ENCODE data around the gene ANO6.

Gene ANO6

DNA sequence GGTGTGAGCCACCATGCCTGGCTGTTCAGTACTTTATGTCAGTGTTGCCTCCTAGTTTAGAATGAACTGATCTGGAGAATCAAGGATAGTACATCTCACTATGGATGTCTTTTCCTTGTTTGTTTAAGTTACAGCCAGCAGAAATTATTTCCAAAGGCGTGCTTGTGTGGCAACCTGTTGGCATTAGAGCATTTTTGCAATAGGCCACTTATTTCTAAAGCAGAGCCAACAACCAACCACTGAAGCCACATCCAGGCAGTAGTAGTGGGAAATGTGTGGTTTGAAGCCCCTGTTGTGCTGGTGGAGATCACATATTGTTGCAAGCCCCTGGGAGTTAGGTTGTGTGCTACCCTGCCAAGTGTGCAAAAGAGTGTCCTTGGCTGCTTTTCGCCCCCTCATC is 3.7 kb downstream of the ANO6 start:
- H3K27ac ChIP-seq (ENCODE audit: low read length) = no peak overlapping the region
- H3K79me2 ChIP-seq (ENCODE audit: low read length) = peaks cover 84% of the 10 kb centered on the region
- TF ChIP-seq EZH2 (optimal IDR thresholded peaks at IDR 0.05; ENCODE audit: low read depth, low read length) (no peak), EZH2phosphoT487 (IDR thresholded peaks at IDR 0.05; ENCODE audit: low read length) (no peak)
- TF ChIP-seq, protein P1, sequence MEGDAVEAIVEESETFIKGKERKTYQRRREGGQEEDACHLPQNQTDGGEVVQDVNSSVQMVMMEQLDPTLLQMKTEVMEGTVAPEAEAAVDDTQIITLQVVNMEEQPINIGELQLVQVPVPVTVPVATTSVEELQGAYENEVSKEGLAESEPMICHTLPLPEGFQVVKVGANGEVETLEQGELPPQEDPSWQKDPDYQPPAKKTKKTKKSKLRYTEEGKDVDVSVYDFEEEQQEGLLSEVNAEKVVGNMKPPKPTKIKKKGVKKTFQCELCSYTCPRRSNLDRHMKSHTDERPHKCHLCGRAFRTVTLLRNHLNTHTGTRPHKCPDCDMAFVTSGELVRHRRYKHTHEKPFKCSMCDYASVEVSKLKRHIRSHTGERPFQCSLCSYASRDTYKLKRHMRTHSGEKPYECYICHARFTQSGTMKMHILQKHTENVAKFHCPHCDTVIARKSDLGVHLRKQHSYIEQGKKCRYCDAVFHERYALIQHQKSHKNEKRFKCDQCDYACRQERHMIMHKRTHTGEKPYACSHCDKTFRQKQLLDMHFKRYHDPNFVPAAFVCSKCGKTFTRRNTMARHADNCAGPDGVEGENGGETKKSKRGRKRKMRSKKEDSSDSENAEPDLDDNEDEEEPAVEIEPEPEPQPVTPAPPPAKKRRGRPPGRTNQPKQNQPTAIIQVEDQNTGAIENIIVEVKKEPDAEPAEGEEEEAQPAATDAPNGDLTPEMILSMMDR (IDR thresholded peaks at IDR 0.05; ENCODE audit: low read length) = no peak
- H3K4me1 ChIP-seq (ENCODE audit: low read length) = peaks cover 31% of the 10 kb centered on the region
- H3K27me3 ChIP-seq (replicated peaks; ENCODE audit: insufficient read depth, low read length) = no peaks in the 10 kb centered on the region
- no peak overlapping the region for H3K4me3 ChIP-seq (ENCODE audit: low read length)
- no peaks in the 10 kb centered on the region for H3K9me3 ChIP-seq (replicated peaks; ENCODE audit: insufficient read depth, low read length)
- no peak overlapping the region for H3K4me2 ChIP-seq (ENCODE audit: low read depth, low read length)
- H2AFZ ChIP-seq (ENCODE audit: low read length) = no peak overlapping the region
- H3K9ac ChIP-seq (ENCODE audit: low read length) = no peak overlapping the region
- no peak for DNase-seq
- H3K9me2 ChIP-seq (replicated peaks; ENCODE audit: insufficient read depth, low read length) = no peaks in the 10 kb centered on the region
- H4K20me1 ChIP-seq (ENCODE audit: insufficient read depth, low read length) = no peaks in the 10 kb centered on the region
- no peaks in the 10 kb centered on the region for H3K36me3 ChIP-seq (replicated peaks; ENCODE audit: insufficient read depth, low read length)
- H3F3A ChIP-seq (ENCODE audit: insufficient read depth, low read length) = peaks cover 45% of the 10 kb centered on the region

DNA sequence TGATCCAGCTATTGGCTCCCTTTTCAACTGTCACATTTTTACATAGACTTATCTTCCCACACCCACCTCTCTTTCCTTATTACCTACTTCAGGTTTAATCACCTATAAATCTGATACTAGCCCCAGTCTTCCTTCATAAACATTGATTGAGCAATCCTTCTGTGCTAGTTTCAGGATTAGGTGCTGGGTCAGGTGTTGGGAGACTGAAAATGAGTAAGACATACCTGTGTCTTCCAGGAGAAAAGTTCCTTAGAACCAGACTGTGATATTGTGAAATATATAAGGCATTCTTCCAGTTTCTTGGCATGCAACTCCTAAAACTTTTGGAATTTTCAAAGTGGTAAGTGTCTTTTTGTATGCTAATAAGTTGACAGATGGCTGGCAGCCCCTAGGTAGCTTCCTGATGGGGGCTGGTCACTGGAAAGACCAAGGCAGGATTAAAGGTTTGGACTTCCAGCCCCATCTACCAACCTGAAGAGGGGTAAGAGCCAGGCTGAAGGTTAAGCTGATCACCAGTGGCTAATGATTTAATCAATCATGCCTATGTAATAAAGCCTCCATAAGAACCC is 4.6 kb downstream of the ANO6 start:
- peaks cover 90% of the 10 kb centered on the region for H3K79me2 ChIP-seq (ENCODE audit: low read length)
- no peak overlapping the region for H3K9ac ChIP-seq (ENCODE audit: low read length)
- no peaks in the 10 kb centered on the region for H4K20me1 ChIP-seq (ENCODE audit: insufficient read depth, low read length)
- H2AFZ ChIP-seq (ENCODE audit: low read length) = no peak overlapping the region
- H3K4me1 ChIP-seq (ENCODE audit: low read length) = peaks cover 34% of the 10 kb centered on the region
- H3K9me3 ChIP-seq (replicated peaks; ENCODE audit: insufficient read depth, low read length) = no peaks in the 10 kb centered on the region
- DNase-seq = no peak
- H3K4me3 ChIP-seq (ENCODE audit: low read length) = no peak overlapping the region
- no peak overlapping the region for H3K27ac ChIP-seq (ENCODE audit: low read length)
- H3K36me3 ChIP-seq (replicated peaks; ENCODE audit: insufficient read depth, low read length) = no peaks in the 10 kb centered on the region
- no peaks in the 10 kb centered on the region for H3K27me3 ChIP-seq (replicated peaks; ENCODE audit: insufficient read depth, low read length)
- no peak for TF ChIP-seq EZH2phosphoT487 (IDR thresholded peaks at IDR 0.05; ENCODE audit: low read length)
- TF ChIP-seq, protein P1 (IDR thresholded peaks at IDR 0.05; ENCODE audit: low read length) = no peak
- H3K9me2 ChIP-seq (replicated peaks; ENCODE audit: insufficient read depth, low read length) = no peaks in the 10 kb centered on the region
- H3K4me2 ChIP-seq (ENCODE audit: low read depth, low read length) = no peak overlapping the region
- peaks cover 41% of the 10 kb centered on the region for H3F3A ChIP-seq (ENCODE audit: insufficient read depth, low read length)

- Histone ChIP-seq H4K20me1 (ENCODE audit: insufficient read depth, low read length) (no peaks in the 10 kb centered on the region), H3K4me3 (ENCODE audit: low read length) (no peak overlapping the region), H3K27me3 (replicated peaks; ENCODE audit: insufficient read depth, low read length) (no peaks in the 10 kb centered on the region), H3F3A (ENCODE audit: insufficient read depth, low read length) (peaks cover 36% of the 10 kb centered on the region), H3K9ac (ENCODE audit: low read length) (no peak overlapping the region), H3K27ac (ENCODE audit: low read length) (no peak overlapping the region), H3K4me2 (ENCODE audit: low read depth, low read length) (no peak overlapping the region), H2AFZ (ENCODE audit: low read length) (no peak overlapping the region), H3K9me3 (replicated peaks; ENCODE audit: insufficient read depth, low read length) (no peaks in the 10 kb centered on the region), H3K36me3 (replicated peaks; ENCODE audit: insufficient read depth, low read length) (no peaks in the 10 kb centered on the region; the same call in 1 of the 2 replicates), H3K79me2 (ENCODE audit: low read length) (peaks cover 95% of the 10 kb centered on the region), H3K4me1 (ENCODE audit: low read length) (peaks cover 37% of the 10 kb centered on the region), H3K9me2 (replicated peaks; ENCODE audit: insufficient read depth, low read length) (no peaks in the 10 kb centered on the region)
- TF ChIP-seq EZH2 (optimal IDR thresholded peaks at IDR 0.05; ENCODE audit: low read depth, low read length) = no peak
- no peak for TF ChIP-seq EZH2phosphoT487 (IDR thresholded peaks at IDR 0.05; ENCODE audit: low read length)
- TF ChIP-seq, protein P1 (IDR thresholded peaks at IDR 0.05; ENCODE audit: low read length) = no peak
- no peak for DNase-seq
Observed at GRCh38 chr12:45220969-45221368, 5.1 kb downstream of the ANO6 start.
